Peyer's patch (tissue), 4 donors: ENCODE results near the gene BARX2.

Experiments used
- CTCF ChIP-seq, 6 experiments: fragments of 450-650 bp in 4 of 6; fragments of 200-600 bp in 2 of 6; sonication (generic) in 1 of 6; IDR thresholded peaks; one replicate each; pipeline ENCODE4 v1.5.1; 2017 to 2019; ENCODE audit warnings: antibody characterized with exemption in 6 of 6, mild to moderate bottlenecking in 3 of 6, moderate library complexity in 1 of 6
- POLR2A ChIP-seq, 2 donors: fragments of 450-650 bp; IDR thresholded peaks; one replicate each; pipeline ENCODE4 v1.5.1; 2017; ENCODE audit warnings: antibody characterized with exemption in 2 of 2, mild to moderate bottlenecking in 2 of 2, moderate library complexity in 2 of 2

GRCh38 chr11:129364143-129364654, 11.4 kb upstream of the BARX2 start:
- TF ChIP-seq CTCF (IDR thresholded peaks at IDR 0.05), result peak; percentile 22 to 100 (median 87)
- TF ChIP-seq POLR2A (IDR thresholded peaks at IDR 0.05), result peak in 1 of 2 donors; percentile 25
